DMS79 (cell line): ENCODE data around the gene GSTA1.
"Not testable (repeated sequence)": the region's sequence is repeated elsewhere in the genome, so short reads cannot be mapped to it uniquely, and the experiment has no call there.

Experiments used
- DNase-seq: peaks from one replicate; lab custom pipeline; 2025; lab: John Stamatoyannopoulos, UW

GSTA1 gene

GRCh38 chr6:52808660-52809059 lies 5.0 kb upstream of the GSTA1 start:
- no peak for DNase-seq

GRCh38 chr6:52802806-52803205 lies 810 bp downstream of the GSTA1 start:
- DNase-seq: no peak

- no peak for DNase-seq
These were observed 2.3 kb downstream of the GSTA1 start for GRCh38 chr6:52801188-52801841.

- not testable (repeated sequence) for DNase-seq
These were observed 4.3 kb downstream of the GSTA1 start for GRCh38 chr6:52799272-52799671.

- not testable (repeated sequence) for DNase-seq
These were observed 9.2 kb downstream of the GSTA1 start for GRCh38 chr6:52794366-52794765.

GRCh38 chr6:52790861-52791260 lies 12.8 kb downstream of the GSTA1 start:
- DNase-seq: no peak

GRCh38 chr6:52789658-52790057 lies 14.0 kb downstream of the GSTA1 start:
- DNase-seq: not testable (repeated sequence)

GRCh38 chr6:52788478-52788877 lies 15.1 kb downstream of the GSTA1 start:
- DNase-seq: no peak

- no peak for DNase-seq
These were observed 15.7 kb downstream of the GSTA1 start for GRCh38 chr6:52787917-52788316.

- no peak for DNase-seq
These were observed 17.2 kb downstream of the GSTA1 start for GRCh38 chr6:52786249-52786956.

- not testable (repeated sequence) for DNase-seq
These were observed 20.8 kb downstream of the GSTA1 start for GRCh38 chr6:52782696-52783274.

GRCh38 chr6:52782209-52782608 lies 21.4 kb downstream of the GSTA1 start:
- DNase-seq: not testable (repeated sequence)

GRCh38 chr6:52779237-52779636 lies 24.4 kb downstream of the GSTA1 start:
- DNase-seq: no peak

GRCh38 chr6:52776711-52777351 lies 26.8 kb downstream of the GSTA1 start:
- not testable (repeated sequence) for DNase-seq

GRCh38 chr6:52769399-52769798 lies 34.2 kb downstream of the GSTA1 start:
- DNase-seq: not testable (repeated sequence)

GRCh38 chr6:52767658-52768057 lies 36.0 kb downstream of the GSTA1 start:
- DNase-seq: not testable (repeated sequence)

- not testable (repeated sequence) for DNase-seq
These were observed 40.2 kb downstream of the GSTA1 start, which contains the start of gene GSTA2 for GRCh38 chr6:52763322-52763916. GSTA2 (minus strand) TSS chr6:52763475; CDS start chr6:52757947, 5,528 bp downstream.

GRCh38 chr6:52761673-52762491 lies 41.7 kb downstream of the GSTA1 start:
- not testable (repeated sequence) for DNase-seq

GRCh38 chr6:52760105-52760765 lies 43.4 kb downstream of the GSTA1 start:
- no peak for DNase-seq

GRCh38 chr6:52759085-52759484 lies 44.5 kb downstream of the GSTA1 start:
- no peak for DNase-seq
